Measurements from ENCODE around the gene MAMSTR.

DNA sequence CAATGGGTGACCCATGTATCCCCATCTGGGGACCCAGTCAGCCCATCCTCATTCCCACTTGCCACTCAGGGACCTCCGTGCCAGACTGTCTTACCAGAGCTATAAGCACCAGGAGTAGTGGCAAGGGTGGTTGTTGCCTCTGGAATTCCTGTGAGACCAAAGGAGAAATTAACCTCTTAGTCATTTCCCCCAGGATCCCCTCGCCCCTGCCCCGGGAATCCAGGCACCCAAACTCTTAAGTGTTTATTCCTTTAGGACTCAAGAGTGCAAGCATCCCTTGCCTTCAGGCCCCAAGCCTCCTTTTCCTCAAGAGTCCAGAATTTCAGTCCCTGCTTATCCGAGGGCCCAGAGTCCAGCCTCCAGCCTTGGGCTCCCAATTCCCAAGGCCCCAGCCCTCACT, 55.9 kb downstream of the MAMSTR start:
- TF ChIP-seq BHLHE40 (IDR thresholded peaks at IDR 0.05; ENCODE audit: borderline replicate concordance) (no peak), FOXA1 (IDR thresholded peaks at IDR 0.05) (no peak), SP1 (IDR thresholded peaks at IDR 0.05) (no peak), SUZ12 (IDR thresholded peaks at IDR 0.05) (no peak), FOXK2 (IDR thresholded peaks at IDR 0.05) (no peak)

Data from HEK293T (cell line).